ENCODE results near the gene PARP4.
"Not testable (repeated sequence)": the region's sequence is repeated elsewhere in the genome, so short reads cannot be mapped to it uniquely, and the experiment has no call there.

The PARP4 gene

GRCh38 chr13:24505756-24506155, 6.8 kb downstream of the PARP4 start:
- no peak for DNase-seq (ENCODE audit: low spot score)

- DNase-seq (ENCODE audit: low spot score) = no peak
Observed at GRCh38 chr13:24505256-24505655, 7.3 kb downstream of the PARP4 start.

GRCh38 chr13:24503379-24503696, 9.2 kb downstream of the PARP4 start:
- DNase-seq (ENCODE audit: low spot score) = no peak

GRCh38 chr13:24502533-24503378, 9.8 kb downstream of the PARP4 start:
- no peak for DNase-seq (ENCODE audit: low spot score)

GRCh38 chr13:24500977-24501376, 11.6 kb downstream of the PARP4 start:
- DNase-seq (ENCODE audit: low spot score) = no peak

- DNase-seq (ENCODE audit: low spot score) = no peak
Observed at GRCh38 chr13:24497742-24498141, 14.8 kb downstream of the PARP4 start.

- not testable (repeated sequence) for DNase-seq (ENCODE audit: low spot score)
Observed at GRCh38 chr13:24496295-24496694, 16.3 kb downstream of the PARP4 start.

- no peak for DNase-seq (ENCODE audit: low spot score)
Observed at GRCh38 chr13:24495151-24495729, 17.3 kb downstream of the PARP4 start.

- no peak for DNase-seq (ENCODE audit: low spot score)
Observed at GRCh38 chr13:24493356-24493755, 19.2 kb downstream of the PARP4 start.

- no peak for DNase-seq (ENCODE audit: low spot score)
Observed at GRCh38 chr13:24491845-24492244, 20.7 kb downstream of the PARP4 start.

GRCh38 chr13:24489721-24490120, 22.9 kb downstream of the PARP4 start:
- no peak for DNase-seq (ENCODE audit: low spot score)

- DNase-seq (ENCODE audit: low spot score) = not testable (repeated sequence)
Observed at GRCh38 chr13:24488092-24488491, 24.5 kb downstream of the PARP4 start.

GRCh38 chr13:24486017-24486657, 26.4 kb downstream of the PARP4 start:
- DNase-seq (ENCODE audit: low spot score) = not testable (repeated sequence)

- no peak for DNase-seq (ENCODE audit: low spot score)
Observed at GRCh38 chr13:24473686-24474085, 38.9 kb downstream of the PARP4 start.

GRCh38 chr13:24472129-24472528, 40.4 kb downstream of the PARP4 start:
- DNase-seq (ENCODE audit: low spot score) = not testable (repeated sequence)

- no peak for DNase-seq (ENCODE audit: low spot score)
Observed at GRCh38 chr13:24463078-24463477, 49.5 kb downstream of the PARP4 start.

GRCh38 chr13:24460256-24460655, 52.3 kb downstream of the PARP4 start:
- no peak for DNase-seq (ENCODE audit: low spot score)

- DNase-seq (ENCODE audit: low spot score) = no peak
Observed at GRCh38 chr13:24459726-24460125, 52.9 kb downstream of the PARP4 start.

GRCh38 chr13:24459234-24459633, 53.3 kb downstream of the PARP4 start:
- no peak for DNase-seq (ENCODE audit: low spot score)

GRCh38 chr13:24458736-24459135, 53.8 kb downstream of the PARP4 start:
- DNase-seq (ENCODE audit: low spot score) = no peak

- no peak for DNase-seq (ENCODE audit: low spot score)
Observed at GRCh38 chr13:24456396-24456795, 56.2 kb downstream of the PARP4 start.

- no peak for DNase-seq (ENCODE audit: low spot score)
Observed at GRCh38 chr13:24454056-24454455, 58.5 kb downstream of the PARP4 start.

GRCh38 chr13:24452044-24452443, 60.5 kb downstream of the PARP4 start:
- DNase-seq (ENCODE audit: low spot score) = no peak
